GM18909 (cell line): Measurements from ENCODE around the gene KIAA1671.

ENCODE experiments used
- ATAC-seq: cut with Tn5 transposase; IDR thresholded peaks from one replicate; pipeline ENCODE4 v1.9.1; 2021; ENCODE audit warnings: mild to moderate bottlenecking; ENCODE audit not compliant: unreplicated experiment, poor library complexity

The KIAA1671 gene

GRCh38 chr22:25061134-25061533 lies 108.6 kb downstream of the KIAA1671 start:
- ATAC-seq = no peak

- no peak for ATAC-seq
These were observed 109.3 kb downstream of the KIAA1671 start for GRCh38 chr22:25061605-25062376.

GRCh38 chr22:25062386-25063085 lies 110.0 kb downstream of the KIAA1671 start:
- no peak for ATAC-seq

- ATAC-seq = no peak
These were observed 112.5 kb downstream of the KIAA1671 start for GRCh38 chr22:25064894-25065560.

GRCh38 chr22:25066861-25067435 lies 114.4 kb downstream of the KIAA1671 start:
- ATAC-seq = no peak

- ATAC-seq = no peak
These were observed 115.4 kb downstream of the KIAA1671 start for GRCh38 chr22:25067851-25068421.

GRCh38 chr22:25068707-25069106 lies 116.2 kb downstream of the KIAA1671 start:
- ATAC-seq = no peak

- ATAC-seq = no peak
These were observed 116.9 kb downstream of the KIAA1671 start for GRCh38 chr22:25069426-25069757.

GRCh38 chr22:25069758-25070481 lies 117.4 kb downstream of the KIAA1671 start:
- no peak for ATAC-seq

- no peak for ATAC-seq
These were observed 118.4 kb downstream of the KIAA1671 start for GRCh38 chr22:25070956-25071355.

GRCh38 chr22:25071720-25072119 lies 119.2 kb downstream of the KIAA1671 start:
- ATAC-seq = no peak

GRCh38 chr22:25072406-25072805 lies 119.9 kb downstream of the KIAA1671 start:
- ATAC-seq = no peak

GRCh38 chr22:25076336-25076735 lies 123.8 kb downstream of the KIAA1671 start:
- no peak for ATAC-seq

- ATAC-seq = no peak
These were observed 124.5 kb downstream of the KIAA1671 start for GRCh38 chr22:25077056-25077455.

GRCh38 chr22:25077964-25078363 lies 125.4 kb downstream of the KIAA1671 start:
- ATAC-seq = no peak

GRCh38 chr22:25078591-25078990 lies 126.1 kb downstream of the KIAA1671 start:
- no peak for ATAC-seq

- ATAC-seq = no peak
These were observed 128.3 kb downstream of the KIAA1671 start for GRCh38 chr22:25080855-25081254.

GRCh38 chr22:25081409-25081824 lies 128.9 kb downstream of the KIAA1671 start:
- no peak for ATAC-seq

- ATAC-seq = no peak
These were observed 129.6 kb downstream of the KIAA1671 start for GRCh38 chr22:25082096-25082495.
